ENCODE measurements around the gene IPO13. TPM values are rescaled to one million over a fixed set of nuclear protein-coding genes. Genes with fewer than 3 reads are reported as not detected.

IPO13 gene
- total RNA-seq, 2 donors from 2014 or later = 18.6 to 21.5 TPM

DNA sequence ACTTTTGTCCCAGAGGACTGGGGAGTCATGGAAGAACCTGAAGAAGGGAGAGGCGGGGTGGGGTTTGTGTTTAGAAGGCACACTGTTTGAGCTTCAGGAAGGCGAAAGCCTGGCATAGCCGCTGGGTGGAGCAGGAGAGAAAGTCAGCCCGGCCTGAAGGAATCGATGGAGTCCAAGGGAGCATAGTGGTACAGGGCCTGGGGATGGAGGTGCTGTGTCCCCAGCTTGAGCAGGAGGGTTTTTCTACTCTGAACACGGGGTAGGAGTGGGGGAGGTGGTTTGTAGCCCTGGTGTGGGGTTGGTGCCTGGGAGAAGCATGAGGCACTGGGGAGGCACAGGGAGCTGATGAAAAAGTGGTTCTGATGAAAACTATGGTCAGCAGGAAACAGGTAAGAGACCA is 40.0 kb downstream of the IPO13 start:
- no peak for DNase-seq
- H3K27ac Mint-ChIP-seq = peak overlapping the region; percentile 40

DNA sequence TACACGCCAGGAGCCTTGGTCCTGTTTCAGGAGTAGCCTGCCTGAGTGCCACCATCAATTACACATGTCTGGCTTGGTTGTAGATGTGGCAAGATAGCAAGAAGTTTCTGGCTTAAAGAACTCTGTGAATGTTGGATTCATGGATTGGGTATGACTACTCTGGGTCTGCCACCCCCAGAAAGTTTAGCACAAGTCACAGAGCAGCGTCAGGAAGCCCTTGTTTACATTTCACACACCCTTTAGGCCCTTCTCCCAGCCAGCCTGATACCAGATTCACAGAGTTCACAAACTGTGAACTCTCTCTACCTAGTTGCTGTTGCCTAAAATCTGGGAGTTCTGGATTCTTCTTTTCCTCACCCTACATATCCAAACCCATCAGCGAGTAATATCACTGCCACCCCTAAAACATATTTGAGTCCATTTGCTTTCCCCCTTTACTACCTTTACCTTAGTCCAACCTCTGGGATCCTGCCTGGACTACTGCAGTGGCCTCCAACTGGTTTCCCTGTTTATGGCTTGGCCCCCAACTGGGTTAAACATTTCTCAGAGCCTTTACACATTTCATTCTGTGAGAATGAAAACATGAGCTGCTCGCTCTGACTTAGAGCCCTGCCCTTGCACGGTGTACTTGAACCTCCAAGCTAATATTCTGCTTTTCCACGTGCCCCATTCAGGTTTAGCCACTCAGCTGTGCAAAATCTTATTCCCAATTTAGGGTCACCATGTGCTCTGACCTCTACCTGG is 40.6 kb downstream of the IPO13 start:
- TF ChIP-seq, protein P1, sequence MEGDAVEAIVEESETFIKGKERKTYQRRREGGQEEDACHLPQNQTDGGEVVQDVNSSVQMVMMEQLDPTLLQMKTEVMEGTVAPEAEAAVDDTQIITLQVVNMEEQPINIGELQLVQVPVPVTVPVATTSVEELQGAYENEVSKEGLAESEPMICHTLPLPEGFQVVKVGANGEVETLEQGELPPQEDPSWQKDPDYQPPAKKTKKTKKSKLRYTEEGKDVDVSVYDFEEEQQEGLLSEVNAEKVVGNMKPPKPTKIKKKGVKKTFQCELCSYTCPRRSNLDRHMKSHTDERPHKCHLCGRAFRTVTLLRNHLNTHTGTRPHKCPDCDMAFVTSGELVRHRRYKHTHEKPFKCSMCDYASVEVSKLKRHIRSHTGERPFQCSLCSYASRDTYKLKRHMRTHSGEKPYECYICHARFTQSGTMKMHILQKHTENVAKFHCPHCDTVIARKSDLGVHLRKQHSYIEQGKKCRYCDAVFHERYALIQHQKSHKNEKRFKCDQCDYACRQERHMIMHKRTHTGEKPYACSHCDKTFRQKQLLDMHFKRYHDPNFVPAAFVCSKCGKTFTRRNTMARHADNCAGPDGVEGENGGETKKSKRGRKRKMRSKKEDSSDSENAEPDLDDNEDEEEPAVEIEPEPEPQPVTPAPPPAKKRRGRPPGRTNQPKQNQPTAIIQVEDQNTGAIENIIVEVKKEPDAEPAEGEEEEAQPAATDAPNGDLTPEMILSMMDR (conservative IDR thresholded peaks at IDR 0.05) = no peak
- Mint-ChIP-seq H3K27ac (peak overlapping the region; percentile 40), H3K4me1 (peaks cover 24% of the 10 kb centered on the region), H3K36me3 (ENCODE audit: low read depth) (peaks cover 23% of the 10 kb centered on the region), H3K4me3 (no peak overlapping the region), H3K27me3 (ENCODE audit: insufficient read depth) (no peaks in the 10 kb centered on the region), H3K9me3 (no peaks in the 10 kb centered on the region)
- H3K27ac ChIP-seq (ENCODE audit: low read depth, low read length) = no peak overlapping the region
- DNase-seq = no peak
- H3K27me3 ChIP-seq (ENCODE audit: control insufficient read depth, insufficient read depth, low read length, poor library complexity, severe bottlenecking) = no peaks in the 10 kb centered on the region
- WGBS, 2 experiments (ENCODE audit: insufficient coverage in 1 of 2, insufficient read length in 1 of 2) = 87 to 98% methylated on average over 5 to 6 of the region's 6 CpGs
- no peak overlapping the region for H3K4me3 ChIP-seq (ENCODE audit: low read length)
- H3K4me1 ChIP-seq (ENCODE audit: control insufficient read depth, insufficient read depth, low read length) = peaks cover 3% of the 10 kb centered on the region
- H3K9ac ChIP-seq (ENCODE audit: extremely low read depth, low read length, poor library complexity, severe bottlenecking) = no peak overlapping the region
- peaks cover 16% of the 10 kb centered on the region for H3K36me3 ChIP-seq (ENCODE audit: control insufficient read depth, insufficient read depth, low read length)
- no peaks in the 10 kb centered on the region for H3K9me3 ChIP-seq (ENCODE audit: control insufficient read depth, low read length)

More for the DNA sequence above, 40.0 kb downstream of the IPO13 start:
- Mint-ChIP-seq H3K4me1 (peaks cover 22% of the 10 kb centered on the region), H3K4me3 (no peak overlapping the region), H3K9me3 (no peaks in the 10 kb centered on the region), H3K27me3 (ENCODE audit: insufficient read depth) (no peaks in the 10 kb centered on the region), H3K36me3 (ENCODE audit: low read depth) (peaks cover 26% of the 10 kb centered on the region)
- 81 to 100% methylated on average over 1 to 6 of the region's 6 CpGs for WGBS, 2 experiments (ENCODE audit: insufficient coverage in 1 of 2, insufficient read length in 1 of 2)
- Histone ChIP-seq H3K4me1 (ENCODE audit: control insufficient read depth, insufficient read depth, low read length) (no peaks in the 10 kb centered on the region), H3K27me3 (ENCODE audit: control insufficient read depth, insufficient read depth, low read length, poor library complexity, severe bottlenecking) (no peaks in the 10 kb centered on the region), H3K36me3 (ENCODE audit: control insufficient read depth, insufficient read depth, low read length) (peaks cover 16% of the 10 kb centered on the region), H3K9ac (ENCODE audit: extremely low read depth, low read length, poor library complexity, severe bottlenecking) (no peak overlapping the region), H3K9me3 (ENCODE audit: control insufficient read depth, low read length) (no peaks in the 10 kb centered on the region), H3K4me3 (ENCODE audit: low read length) (no peak overlapping the region), H3K27ac (ENCODE audit: low read depth, low read length) (no peak overlapping the region)
- TF ChIP-seq, protein P1 (conservative IDR thresholded peaks at IDR 0.05) = peak; percentile 31

DNA sequence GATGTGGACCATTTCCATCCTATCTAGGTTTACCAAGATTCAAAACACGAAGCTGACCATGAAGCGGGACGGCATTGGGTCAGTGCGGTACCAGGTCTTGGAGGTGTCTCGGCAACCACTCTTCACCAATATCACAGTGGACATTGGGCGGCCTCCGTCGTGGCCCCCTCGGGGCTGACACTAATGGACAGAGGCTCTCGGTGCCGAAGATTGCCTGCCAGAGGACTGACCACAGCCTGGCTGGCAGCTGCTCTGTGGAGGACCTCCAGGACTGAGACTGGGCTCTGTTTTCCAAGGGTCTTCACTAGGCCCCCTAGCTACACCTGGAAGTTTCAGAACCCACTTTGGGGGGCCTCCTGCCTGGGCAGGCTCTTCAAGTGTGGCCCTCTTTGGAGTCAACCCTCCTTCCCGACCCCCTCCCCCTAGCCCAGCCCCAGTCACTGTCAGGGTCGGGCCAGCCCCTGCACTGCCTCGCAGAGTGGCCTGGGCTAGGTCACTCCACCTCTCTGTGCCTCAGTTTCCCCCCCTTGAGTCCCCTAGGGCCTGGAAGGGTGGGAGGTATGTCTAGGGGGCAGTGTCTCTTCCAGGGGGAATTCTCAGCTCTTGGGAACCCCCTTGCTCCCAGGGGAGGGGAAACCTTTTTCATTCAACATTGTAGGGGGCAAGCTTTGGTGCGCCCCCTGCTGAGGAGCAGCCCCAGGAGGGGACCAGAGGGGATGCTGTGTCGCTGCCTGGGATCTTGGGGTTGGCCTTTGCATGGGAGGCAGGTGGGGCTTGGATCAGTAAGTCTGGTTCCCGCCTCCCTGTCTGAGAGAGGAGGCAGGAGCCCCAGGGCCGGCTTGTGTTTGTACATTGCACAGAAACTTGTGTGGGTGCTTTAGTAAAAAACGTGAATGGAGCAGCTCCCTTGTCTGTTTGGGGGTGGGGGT is 43.8 kb downstream of the IPO13 start:
- H3K4me3 ChIP-seq (ENCODE audit: low read length) = peak overlapping the region; percentile 82
- peak overlapping the region; percentile 61 for H3K27ac Mint-ChIP-seq
- H3K4me1 Mint-ChIP-seq = peaks cover 33% of the 10 kb centered on the region
- no peaks in the 10 kb centered on the region for H3K9me3 ChIP-seq (ENCODE audit: control insufficient read depth, low read length)
- no peak overlapping the region for H3K27ac ChIP-seq (ENCODE audit: low read depth, low read length)
- H3K36me3 Mint-ChIP-seq (ENCODE audit: low read depth) = peaks cover 4% of the 10 kb centered on the region
- peaks cover 15% of the 10 kb centered on the region for H3K36me3 ChIP-seq (ENCODE audit: control insufficient read depth, insufficient read depth, low read length)
- peaks cover 9% of the 10 kb centered on the region for H3K4me1 ChIP-seq (ENCODE audit: control insufficient read depth, insufficient read depth, low read length)
- peak overlapping the region; percentile 44 for H3K9ac ChIP-seq (ENCODE audit: extremely low read depth, low read length, poor library complexity, severe bottlenecking)
- no peak for DNase-seq
- no peaks in the 10 kb centered on the region for H3K27me3 Mint-ChIP-seq (ENCODE audit: insufficient read depth)
- H3K4me3 Mint-ChIP-seq = peak overlapping the region; percentile 78
- TF ChIP-seq, protein P1 (conservative IDR thresholded peaks at IDR 0.05) = no peak
- H3K27me3 ChIP-seq (ENCODE audit: control insufficient read depth, insufficient read depth, low read length, poor library complexity, severe bottlenecking) = no peaks in the 10 kb centered on the region
- 84 to 90% methylated on average over 6 to 19 of the region's 19 CpGs for WGBS, 2 experiments (ENCODE audit: insufficient coverage in 1 of 2, insufficient read length in 1 of 2)
- no peaks in the 10 kb centered on the region for H3K9me3 Mint-ChIP-seq
